ENCODE measurements around the gene ATP9A. TPM values are rescaled to one million over a fixed set of nuclear protein-coding genes. Genes with fewer than 3 reads are reported as not detected.

ATP9A gene
- total RNA-seq, 2 experiments from 2014 or later = 0.11 to 0.19 TPM

- ATAC-seq (ENCODE audit: poor library complexity) = peak; percentile 68
- H3K4me1 Mint-ChIP-seq (ENCODE audit: low read depth) = no peaks in the 10 kb centered on the region
- CTCF ChIA-PET = interaction anchor here (1.0 kb wide), 1 partner anchor 252 kb away, joined by 3 read pairs; no protein-coding TSS in a partner anchor
- H3K36me3 Mint-ChIP-seq (ENCODE audit: low read depth) = no peaks in the 10 kb centered on the region
- TF ChIP-seq, protein P1, sequence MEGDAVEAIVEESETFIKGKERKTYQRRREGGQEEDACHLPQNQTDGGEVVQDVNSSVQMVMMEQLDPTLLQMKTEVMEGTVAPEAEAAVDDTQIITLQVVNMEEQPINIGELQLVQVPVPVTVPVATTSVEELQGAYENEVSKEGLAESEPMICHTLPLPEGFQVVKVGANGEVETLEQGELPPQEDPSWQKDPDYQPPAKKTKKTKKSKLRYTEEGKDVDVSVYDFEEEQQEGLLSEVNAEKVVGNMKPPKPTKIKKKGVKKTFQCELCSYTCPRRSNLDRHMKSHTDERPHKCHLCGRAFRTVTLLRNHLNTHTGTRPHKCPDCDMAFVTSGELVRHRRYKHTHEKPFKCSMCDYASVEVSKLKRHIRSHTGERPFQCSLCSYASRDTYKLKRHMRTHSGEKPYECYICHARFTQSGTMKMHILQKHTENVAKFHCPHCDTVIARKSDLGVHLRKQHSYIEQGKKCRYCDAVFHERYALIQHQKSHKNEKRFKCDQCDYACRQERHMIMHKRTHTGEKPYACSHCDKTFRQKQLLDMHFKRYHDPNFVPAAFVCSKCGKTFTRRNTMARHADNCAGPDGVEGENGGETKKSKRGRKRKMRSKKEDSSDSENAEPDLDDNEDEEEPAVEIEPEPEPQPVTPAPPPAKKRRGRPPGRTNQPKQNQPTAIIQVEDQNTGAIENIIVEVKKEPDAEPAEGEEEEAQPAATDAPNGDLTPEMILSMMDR (IDR thresholded peaks at IDR 0.05) = peak; percentile 74
- peak; percentile 35 to 73 (median 54) for DNase-seq
- Histone ChIP-seq H3K9me3 (ENCODE audit: control insufficient read depth in 1 of 2, insufficient read depth in 1 of 2, low read length in 2 of 2) (no peaks in the 10 kb centered on the region), H3K4me3 (ENCODE audit: low read length) (no peak overlapping the region), H3K27ac (ENCODE audit: low read depth in 1 of 2, low read length in 2 of 2) (no peak overlapping the region), H3K4me1 (ENCODE audit: insufficient read depth, low read length) (no peaks in the 10 kb centered on the region), H3K36me3 (ENCODE audit: insufficient read depth, low read length) (no peaks in the 10 kb centered on the region), H3K27me3 (ENCODE audit: control insufficient read depth in 1 of 2, insufficient read depth in 2 of 2, low read length in 2 of 2) (no peaks in the 10 kb centered on the region)
- peaks cover 5% of the 10 kb centered on the region for H3K27me3 Mint-ChIP-seq
- intact Hi-C loops (cut with DNase I, micrococcal nuclease) = loop anchor here in 1 of 2 experiments (1.0 to 2.0 kb wide), 2 partner anchors 252 to 635 kb away; no protein-coding TSS in a partner anchor
- no peak overlapping the region for H3K27ac Mint-ChIP-seq
- no peaks in the 10 kb centered on the region for H3K9me3 Mint-ChIP-seq
- no peak overlapping the region for H3K4me3 Mint-ChIP-seq
- POLR2A ChIA-PET = interaction anchor here (1.0 kb wide), 1 partner anchor 636 kb away, joined by 3 read pairs; no protein-coding TSS in a partner anchor
Observed at GRCh38 chr20:51624157-51624731, 143.9 kb downstream of the ATP9A start.

DNA sequence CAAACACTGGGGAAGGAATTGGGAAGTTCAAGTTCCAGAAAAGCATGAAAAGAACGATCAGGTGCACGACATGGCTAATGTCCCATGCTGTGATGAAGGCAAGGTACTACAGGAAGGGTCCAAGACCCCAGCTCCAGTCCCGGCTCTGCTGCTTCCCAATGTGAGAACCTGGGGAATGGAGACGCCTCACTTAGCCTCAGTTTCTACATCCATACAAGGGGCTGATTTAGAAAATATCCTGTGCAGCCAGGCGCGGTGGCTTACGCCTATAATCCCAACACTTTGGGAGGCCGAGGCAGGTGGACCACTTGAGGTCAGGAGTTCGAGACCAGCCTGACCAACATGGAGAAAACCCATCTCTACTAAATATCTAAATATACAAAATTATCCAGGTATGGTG is 144.9 kb downstream of the ATP9A start:
- H3K27me3 Mint-ChIP-seq = no peaks in the 10 kb centered on the region
- H3K4me3 Mint-ChIP-seq = no peak overlapping the region
- intact Hi-C loops (cut with DNase I, micrococcal nuclease) = no loop called here
- H3K9me3 Mint-ChIP-seq = no peaks in the 10 kb centered on the region
- Histone ChIP-seq H3K9me3 (ENCODE audit: control insufficient read depth in 1 of 2, insufficient read depth in 1 of 2, low read length in 2 of 2) (no peaks in the 10 kb centered on the region), H3K27me3 (ENCODE audit: control insufficient read depth in 1 of 2, insufficient read depth in 2 of 2, low read length in 2 of 2) (no peaks in the 10 kb centered on the region), H3K4me3 (ENCODE audit: low read length) (no peak overlapping the region), H3K27ac (ENCODE audit: low read depth in 1 of 2, low read length in 2 of 2) (no peak overlapping the region), H3K4me1 (ENCODE audit: insufficient read depth, low read length) (no peaks in the 10 kb centered on the region), H3K36me3 (ENCODE audit: insufficient read depth, low read length) (no peaks in the 10 kb centered on the region)
- ATAC-seq (ENCODE audit: poor library complexity) = no peak
- TF ChIP-seq, protein P1 (IDR thresholded peaks at IDR 0.05) = no peak
- DNase-seq = no peak
- H3K36me3 Mint-ChIP-seq (ENCODE audit: low read depth) = no peaks in the 10 kb centered on the region
- CTCF ChIA-PET = interaction anchor here (1.0 kb wide), 1 partner anchor 636 kb away, joined by 4 read pairs; no protein-coding TSS in a partner anchor
- H3K27ac Mint-ChIP-seq = no peak overlapping the region
- H3K4me1 Mint-ChIP-seq (ENCODE audit: low read depth) = no peaks in the 10 kb centered on the region
- POLR2A ChIA-PET = no interaction called here

GRCh38 chr20:51622004-51622874 is 146.0 kb downstream of the ATP9A start:
- ATAC-seq (ENCODE audit: poor library complexity) (no peak), DNase-seq (no peak)
- Histone ChIP-seq H3K4me1 (ENCODE audit: insufficient read depth, low read length) (no peaks in the 10 kb centered on the region), H3K27ac (ENCODE audit: low read depth in 1 of 2, low read length in 2 of 2) (no peak overlapping the region), H3K36me3 (ENCODE audit: insufficient read depth, low read length) (no peaks in the 10 kb centered on the region), H3K9me3 (ENCODE audit: control insufficient read depth in 1 of 2, insufficient read depth in 1 of 2, low read length in 2 of 2) (no peaks in the 10 kb centered on the region), H3K27me3 (ENCODE audit: control insufficient read depth in 1 of 2, insufficient read depth in 2 of 2, low read length in 2 of 2) (no peaks in the 10 kb centered on the region), H3K4me3 (ENCODE audit: low read length) (no peak overlapping the region)
- no peaks in the 10 kb centered on the region for H3K27me3 Mint-ChIP-seq
- H3K4me1 Mint-ChIP-seq (ENCODE audit: low read depth) = no peaks in the 10 kb centered on the region
- H3K36me3 Mint-ChIP-seq (ENCODE audit: low read depth) = no peaks in the 10 kb centered on the region
- ChIA-PET CTCF (interaction anchor here (1.0 kb wide), 1 partner anchor 635 kb away, joined by 4 read pairs; no protein-coding TSS in a partner anchor), POLR2A (no interaction called here)
- H3K9me3 Mint-ChIP-seq = no peaks in the 10 kb centered on the region
- no peak overlapping the region for H3K4me3 Mint-ChIP-seq
- TF ChIP-seq, protein P1 (IDR thresholded peaks at IDR 0.05) = no peak
- intact Hi-C loops (cut with DNase I, micrococcal nuclease) = no loop called here
- H3K27ac Mint-ChIP-seq = no peak overlapping the region

Data from CD4-positive, alpha-beta T cell (primary cell).